HEK293 (cell line): ENCODE results near the gene MRPS5.

Experiments used
- GLI4 ChIP-seq: fragments of 450-650 bp; formaldehyde crosslinking; IDR thresholded peaks from 2 replicates; pipeline ENCODE4 v1.5.1; 2016; ENCODE audit warnings: missing biosample characterization, missing genetic modification characterization
- GLIS2 ChIP-seq: fragments of 450-650 bp; formaldehyde crosslinking; IDR thresholded peaks from 2 replicates; pipeline ENCODE4 v1.5.1; 2016; ENCODE audit warnings: missing biosample characterization, missing genetic modification characterization
- KLF9 ChIP-seq: fragments of 450-650 bp; formaldehyde crosslinking; IDR thresholded peaks from 2 replicates; pipeline ENCODE4 v1.5.1; 2016; ENCODE audit warnings: missing biosample characterization, missing genetic modification characterization, low read depth
- RBAK ChIP-seq: fragments of 450-650 bp; formaldehyde crosslinking; IDR thresholded peaks from 2 replicates; pipeline ENCODE4 v1.5.1; 2016; ENCODE audit warnings: missing biosample characterization, missing genetic modification characterization
- REPIN1 ChIP-seq: fragments of 450-650 bp; formaldehyde crosslinking; IDR thresholded peaks from 2 replicates; pipeline ENCODE4 v1.5.1; 2017; ENCODE audit warnings: missing biosample characterization, missing genetic modification characterization, low read depth
- SP7 ChIP-seq: fragments of 450-650 bp; formaldehyde crosslinking; IDR thresholded peaks from 2 replicates; pipeline ENCODE4 v1.5.1; 2016; ENCODE audit warnings: missing biosample characterization, missing genetic modification characterization
- ZBTB48 ChIP-seq: fragments of 450-650 bp; formaldehyde crosslinking; IDR thresholded peaks from 2 replicates; pipeline ENCODE4 v1.5.1; 2016; ENCODE audit warnings: missing biosample characterization, missing genetic modification characterization
- ZEB2 ChIP-seq: fragments of 450-650 bp; formaldehyde crosslinking; IDR thresholded peaks from 2 replicates; pipeline ENCODE4 v1.5.1; 2016; ENCODE audit warnings: missing biosample characterization, missing genetic modification characterization
- ZFHX2 ChIP-seq: fragments of 450-650 bp; formaldehyde crosslinking; conservative IDR thresholded peaks from 2 replicates; pipeline ENCODE4 v1.5.1; 2016; ENCODE audit warnings: missing biosample characterization, missing genetic modification characterization
- ZFP37 ChIP-seq: fragments of 450-650 bp; formaldehyde crosslinking; IDR thresholded peaks from 2 replicates; pipeline ENCODE4 v1.5.1; 2016; ENCODE audit warnings: missing biosample characterization, missing genetic modification characterization
- ZNF121 ChIP-seq: fragments of 450-650 bp; formaldehyde crosslinking; IDR thresholded peaks from 2 replicates; pipeline ENCODE4 v1.5.1; 2016; ENCODE audit warnings: missing biosample characterization, missing genetic modification characterization
- ZNF132 ChIP-seq: fragments of 450-650 bp; formaldehyde crosslinking; IDR thresholded peaks from 2 replicates; pipeline ENCODE4 v1.5.1; 2017; ENCODE audit warnings: missing biosample characterization, missing genetic modification characterization, borderline replicate concordance
- ZNF19 ChIP-seq: fragments of 450-650 bp; formaldehyde crosslinking; IDR thresholded peaks from 2 replicates; pipeline ENCODE4; 2016; ENCODE audit warnings: missing biosample characterization, missing genetic modification characterization, low read depth
- ZNF433 ChIP-seq: fragments of 450-650 bp; formaldehyde crosslinking; IDR thresholded peaks from 2 replicates; pipeline ENCODE4 v1.5.1; 2016; ENCODE audit warnings: missing biosample characterization, missing genetic modification characterization, low read depth
- ZNF501 ChIP-seq: fragments of 450-650 bp; formaldehyde crosslinking; IDR thresholded peaks from 2 replicates; pipeline ENCODE4 v1.5.1; 2016; ENCODE audit warnings: missing biosample characterization, missing genetic modification characterization
- ZNF510 ChIP-seq: fragments of 450-650 bp; formaldehyde crosslinking; IDR thresholded peaks from 2 replicates; pipeline ENCODE4 v1.5.1; 2018; ENCODE audit warnings: mild to moderate bottlenecking, missing genetic modification characterization, missing biosample characterization; ENCODE audit not compliant: insufficient replicate concordance
- ZNF548 ChIP-seq: fragments of 450-650 bp; formaldehyde crosslinking; IDR thresholded peaks from 2 replicates; pipeline ENCODE4 v1.5.1; 2016; ENCODE audit warnings: missing biosample characterization, missing genetic modification characterization
- ZNF549 ChIP-seq: fragments of 450-650 bp; IDR thresholded peaks from 2 replicates; pipeline ENCODE4 v1.5.1; 2018; ENCODE audit warnings: missing biosample characterization, missing genetic modification characterization, mild to moderate bottlenecking, inconsistent platforms, moderate library complexity
- ZNF571 ChIP-seq: fragments of 450-650 bp; formaldehyde crosslinking; IDR thresholded peaks from 2 replicates; pipeline ENCODE4 v1.5.0; 2017; ENCODE audit warnings: missing biosample characterization, missing genetic modification characterization
- ZNF654 ChIP-seq: fragments of 450-650 bp; formaldehyde crosslinking; IDR thresholded peaks from 2 replicates; pipeline ENCODE4 v1.5.1; 2016; ENCODE audit warnings: low read depth, missing biosample characterization, missing genetic modification characterization
- ZNF658 ChIP-seq: fragments of 450-650 bp; formaldehyde crosslinking; IDR thresholded peaks from 2 replicates; pipeline ENCODE4; 2016; ENCODE audit warnings: missing biosample characterization, missing genetic modification characterization
- ZSCAN30 ChIP-seq: fragments of 450-650 bp; IDR thresholded peaks from 2 replicates; pipeline ENCODE4 v1.5.1; 2018; ENCODE audit warnings: missing biosample characterization, mild to moderate bottlenecking, missing genetic modification characterization, moderate library complexity
- TF ChIP-seq, protein P1 (sequence below): fragments of 450-650 bp; formaldehyde crosslinking; IDR thresholded peaks from 2 replicates; pipeline ENCODE4 v1.5.1; 2016; ENCODE audit warnings: missing biosample characterization, missing genetic modification characterization
- TF ChIP-seq, protein P2 (sequence below): fragments of 450-650 bp; formaldehyde crosslinking; IDR thresholded peaks from 2 replicates; pipeline ENCODE4 v1.5.1; 2016; ENCODE audit warnings: missing biosample characterization, missing genetic modification characterization
- TF ChIP-seq, protein P3 (sequence below): fragments of 450-650 bp; formaldehyde crosslinking; IDR thresholded peaks from 2 replicates; pipeline ENCODE4 v1.5.1; 2016; ENCODE audit warnings: missing biosample characterization, missing genetic modification characterization
- TF ChIP-seq, protein P4 (sequence below): fragments of 450-650 bp; formaldehyde crosslinking; IDR thresholded peaks from 2 replicates; pipeline ENCODE4 v1.5.1; 2017; ENCODE audit warnings: missing biosample characterization, mild to moderate bottlenecking, missing genetic modification characterization, moderate library complexity
- TF ChIP-seq, protein P5 (sequence below): fragments of 450-650 bp; formaldehyde crosslinking; IDR thresholded peaks from 2 replicates; pipeline ENCODE4 v1.5.1; 2016; ENCODE audit warnings: missing biosample characterization, missing genetic modification characterization
- TF ChIP-seq, protein P6 (sequence below): fragments of 450-650 bp; formaldehyde crosslinking; IDR thresholded peaks from 2 replicates; pipeline ENCODE4 v1.5.1; 2016; ENCODE audit warnings: missing biosample characterization, missing genetic modification characterization, low read depth

Gene MRPS5

DNA sequence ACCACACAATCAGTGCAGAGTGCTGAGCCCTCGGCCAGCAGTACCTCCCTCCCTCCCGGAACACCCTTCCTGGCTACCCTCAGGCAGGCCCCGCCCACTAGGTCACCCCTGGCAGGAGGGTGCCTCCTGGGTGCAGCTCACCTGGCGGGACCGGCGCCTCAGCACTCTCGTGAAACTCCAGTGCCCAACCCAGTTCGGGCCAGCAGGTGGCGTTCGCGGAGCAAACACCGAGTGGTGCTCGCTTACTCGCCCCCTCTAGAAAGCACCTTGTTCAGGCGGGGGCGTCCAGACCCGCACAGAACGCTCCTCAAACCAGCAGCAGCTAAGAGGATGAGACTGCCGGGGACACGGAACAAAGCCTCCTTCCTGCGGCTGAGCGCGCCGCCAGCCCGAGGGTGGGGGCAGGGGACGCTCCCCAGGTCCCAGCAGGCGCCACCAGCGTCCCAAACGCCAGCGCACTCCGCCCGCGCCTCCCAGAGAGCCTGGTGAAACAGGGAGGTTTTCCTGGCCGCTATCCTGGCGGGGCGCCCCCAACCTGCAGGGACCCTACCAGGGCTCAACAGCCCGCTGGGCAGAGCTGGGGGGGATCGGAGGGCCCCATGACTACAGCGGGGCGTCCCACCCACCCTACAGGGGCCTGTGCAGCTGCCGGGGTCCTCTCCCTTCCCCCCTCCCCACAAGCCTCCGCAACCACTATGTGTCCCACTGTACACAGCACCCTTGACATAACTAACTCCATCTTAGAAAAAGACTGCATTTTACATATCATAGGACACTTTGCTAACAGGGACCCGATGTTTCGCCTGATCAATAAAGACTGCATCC is 44.7 kb downstream of the MRPS5 start (continued):
- TF ChIP-seq, protein P1, sequence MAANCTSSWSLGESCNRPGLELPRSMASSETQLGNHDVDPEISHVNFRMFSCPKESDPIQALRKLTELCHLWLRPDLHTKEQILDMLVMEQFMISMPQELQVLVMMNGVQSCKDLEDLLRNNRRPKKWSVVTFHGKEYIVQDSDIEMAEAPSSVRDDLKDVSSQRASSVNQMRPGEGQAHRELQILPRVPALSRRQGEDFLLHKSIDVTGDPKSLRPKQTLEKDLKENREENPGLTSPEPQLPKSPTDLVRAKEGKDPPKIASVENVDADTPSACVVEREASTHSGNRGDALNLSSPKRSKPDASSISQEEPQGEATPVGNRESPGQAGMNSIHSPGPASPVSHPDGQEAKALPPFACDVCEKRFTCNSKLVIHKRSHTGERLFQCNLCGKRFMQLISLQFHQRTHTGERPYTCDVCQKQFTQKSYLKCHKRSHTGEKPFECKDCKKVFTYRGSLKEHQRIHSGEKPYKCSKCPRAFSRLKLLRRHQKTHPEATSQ (tag by site-specific recombination), result no peak
- TF ChIP-seq GLI4 (tag by site-specific recombination) (no peak), ZBTB48 (tag by site-specific recombination) (no peak), ZNF571 (tag by site-specific recombination) (no peak), KLF9 (tag by site-specific recombination) (0 out of 2 replicates have a peak, but pooled peaks have one; percentile 23), REPIN1 (tag by site-specific recombination) (no peak), ZNF510 (no peak), ZNF501 (0 out of 2 replicates have a peak, but pooled peaks have one; percentile 44), ZNF433 (tag by site-specific recombination) (no peak), ZFP37 (tag by site-specific recombination) (peak; percentile 52; the same call in 1 of the 2 replicates), ZFHX2 (tag by site-specific recombination) (peak; percentile 79), ZSCAN30 (0 out of 2 replicates have a peak, but pooled peaks have one; percentile 25), ZNF121 (no peak), ZNF19 (no peak), SP7 (tag by site-specific recombination) (peak; percentile 50; the same call in 1 of the 2 replicates), ZEB2 (tag by site-specific recombination) (peak; percentile 65), ZNF548 (tag by site-specific recombination) (no peak), ZNF132 (tag by site-specific recombination) (no peak), GLIS2 (tag by site-specific recombination) (peak; percentile 68), ZNF654 (peak; percentile 74), RBAK (tag by site-specific recombination) (no peak), ZNF658 (tag by site-specific recombination) (no peak), ZNF549 (tag by site-specific recombination) (no peak)
- TF ChIP-seq, protein P2, sequence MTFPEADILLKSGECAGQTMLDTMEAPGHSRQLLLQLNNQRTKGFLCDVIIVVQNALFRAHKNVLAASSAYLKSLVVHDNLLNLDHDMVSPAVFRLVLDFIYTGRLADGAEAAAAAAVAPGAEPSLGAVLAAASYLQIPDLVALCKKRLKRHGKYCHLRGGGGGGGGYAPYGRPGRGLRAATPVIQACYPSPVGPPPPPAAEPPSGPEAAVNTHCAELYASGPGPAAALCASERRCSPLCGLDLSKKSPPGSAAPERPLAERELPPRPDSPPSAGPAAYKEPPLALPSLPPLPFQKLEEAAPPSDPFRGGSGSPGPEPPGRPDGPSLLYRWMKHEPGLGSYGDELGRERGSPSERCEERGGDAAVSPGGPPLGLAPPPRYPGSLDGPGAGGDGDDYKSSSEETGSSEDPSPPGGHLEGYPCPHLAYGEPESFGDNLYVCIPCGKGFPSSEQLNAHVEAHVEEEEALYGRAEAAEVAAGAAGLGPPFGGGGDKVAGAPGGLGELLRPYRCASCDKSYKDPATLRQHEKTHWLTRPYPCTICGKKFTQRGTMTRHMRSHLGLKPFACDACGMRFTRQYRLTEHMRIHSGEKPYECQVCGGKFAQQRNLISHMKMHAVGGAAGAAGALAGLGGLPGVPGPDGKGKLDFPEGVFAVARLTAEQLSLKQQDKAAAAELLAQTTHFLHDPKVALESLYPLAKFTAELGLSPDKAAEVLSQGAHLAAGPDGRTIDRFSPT (tag by site-specific recombination), result peak; percentile 42; the same call in 1 of the 2 replicates
- TF ChIP-seq, protein P3, sequence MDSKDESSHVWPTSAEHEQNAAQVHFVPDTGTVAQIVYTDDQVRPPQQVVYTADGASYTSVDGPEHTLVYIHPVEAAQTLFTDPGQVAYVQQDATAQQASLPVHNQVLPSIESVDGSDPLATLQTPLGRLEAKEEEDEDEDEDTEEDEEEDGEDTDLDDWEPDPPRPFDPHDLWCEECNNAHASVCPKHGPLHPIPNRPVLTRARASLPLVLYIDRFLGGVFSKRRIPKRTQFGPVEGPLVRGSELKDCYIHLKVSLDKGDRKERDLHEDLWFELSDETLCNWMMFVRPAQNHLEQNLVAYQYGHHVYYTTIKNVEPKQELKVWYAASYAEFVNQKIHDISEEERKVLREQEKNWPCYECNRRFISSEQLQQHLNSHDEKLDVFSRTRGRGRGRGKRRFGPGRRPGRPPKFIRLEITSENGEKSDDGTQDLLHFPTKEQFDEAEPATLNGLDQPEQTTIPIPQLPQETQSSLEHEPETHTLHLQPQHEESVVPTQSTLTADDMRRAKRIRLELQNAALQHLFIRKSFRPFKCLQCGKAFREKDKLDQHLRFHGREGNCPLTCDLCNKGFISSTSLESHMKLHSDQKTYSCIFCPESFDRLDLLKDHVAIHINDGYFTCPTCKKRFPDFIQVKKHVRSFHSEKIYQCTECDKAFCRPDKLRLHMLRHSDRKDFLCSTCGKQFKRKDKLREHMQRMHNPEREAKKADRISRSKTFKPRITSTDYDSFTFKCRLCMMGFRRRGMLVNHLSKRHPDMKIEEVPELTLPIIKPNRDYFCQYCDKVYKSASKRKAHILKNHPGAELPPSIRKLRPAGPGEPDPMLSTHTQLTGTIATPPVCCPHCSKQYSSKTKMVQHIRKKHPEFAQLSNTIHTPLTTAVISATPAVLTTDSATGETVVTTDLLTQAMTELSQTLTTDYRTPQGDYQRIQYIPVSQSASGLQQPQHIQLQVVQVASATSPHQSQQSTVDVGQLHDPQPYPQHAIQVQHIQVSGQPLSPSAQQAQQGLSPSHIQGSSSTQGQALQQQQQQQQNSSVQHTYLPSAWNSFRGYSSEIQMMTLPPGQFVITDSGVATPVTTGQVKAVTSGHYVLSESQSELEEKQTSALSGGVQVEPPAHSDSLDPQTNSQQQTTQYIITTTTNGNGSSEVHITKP (tag by site-specific recombination), result peak; percentile 40; the same call in 1 of the 2 replicates
- TF ChIP-seq, protein P4, sequence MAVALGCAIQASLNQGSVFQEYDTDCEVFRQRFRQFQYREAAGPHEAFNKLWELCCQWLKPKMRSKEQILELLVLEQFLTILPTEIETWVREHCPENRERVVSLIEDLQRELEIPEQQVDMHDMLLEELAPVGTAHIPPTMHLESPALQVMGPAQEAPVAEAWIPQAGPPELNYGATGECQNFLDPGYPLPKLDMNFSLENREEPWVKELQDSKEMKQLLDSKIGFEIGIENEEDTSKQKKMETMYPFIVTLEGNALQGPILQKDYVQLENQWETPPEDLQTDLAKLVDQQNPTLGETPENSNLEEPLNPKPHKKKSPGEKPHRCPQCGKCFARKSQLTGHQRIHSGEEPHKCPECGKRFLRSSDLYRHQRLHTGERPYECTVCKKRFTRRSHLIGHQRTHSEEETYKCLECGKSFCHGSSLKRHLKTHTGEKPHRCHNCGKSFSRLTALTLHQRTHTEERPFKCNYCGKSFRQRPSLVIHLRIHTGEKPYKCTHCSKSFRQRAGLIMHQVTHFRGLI, result no peak
- TF ChIP-seq, protein P5, sequence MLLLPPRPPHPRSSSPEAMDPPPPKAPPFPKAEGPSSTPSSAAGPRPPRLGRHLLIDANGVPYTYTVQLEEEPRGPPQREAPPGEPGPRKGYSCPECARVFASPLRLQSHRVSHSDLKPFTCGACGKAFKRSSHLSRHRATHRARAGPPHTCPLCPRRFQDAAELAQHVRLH (tag by site-specific recombination), result no peak
- TF ChIP-seq, protein P6, sequence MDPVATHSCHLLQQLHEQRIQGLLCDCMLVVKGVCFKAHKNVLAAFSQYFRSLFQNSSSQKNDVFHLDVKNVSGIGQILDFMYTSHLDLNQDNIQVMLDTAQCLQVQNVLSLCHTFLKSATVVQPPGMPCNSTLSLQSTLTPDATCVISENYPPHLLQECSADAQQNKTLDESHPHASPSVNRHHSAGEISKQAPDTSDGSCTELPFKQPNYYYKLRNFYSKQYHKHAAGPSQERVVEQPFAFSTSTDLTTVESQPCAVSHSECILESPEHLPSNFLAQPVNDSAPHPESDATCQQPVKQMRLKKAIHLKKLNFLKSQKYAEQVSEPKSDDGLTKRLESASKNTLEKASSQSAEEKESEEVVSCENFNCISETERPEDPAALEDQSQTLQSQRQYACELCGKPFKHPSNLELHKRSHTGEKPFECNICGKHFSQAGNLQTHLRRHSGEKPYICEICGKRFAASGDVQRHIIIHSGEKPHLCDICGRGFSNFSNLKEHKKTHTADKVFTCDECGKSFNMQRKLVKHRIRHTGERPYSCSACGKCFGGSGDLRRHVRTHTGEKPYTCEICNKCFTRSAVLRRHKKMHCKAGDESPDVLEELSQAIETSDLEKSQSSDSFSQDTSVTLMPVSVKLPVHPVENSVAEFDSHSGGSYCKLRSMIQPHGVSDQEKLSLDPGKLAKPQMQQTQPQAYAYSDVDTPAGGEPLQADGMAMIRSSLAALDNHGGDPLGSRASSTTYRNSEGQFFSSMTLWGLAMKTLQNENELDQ, result no peak
